ACHN (cell line): ENCODE data around the gene MYDGF.
A peak's percentile ranks its signal among the peaks of the same experiment; 100 is the strongest.

Experiments used
- DNase-seq: peaks from one replicate; pipeline ENCODE4 v3.0.0-alpha.2; 2015
- in situ Hi-C: cut with HindIII; loops from 2 replicates; pipeline ENCODE4 v1.10.0; 2017; ENCODE audit warnings: low sequenced_read_pairs, low pct_ligation_motif_present, low pct_unique_long_range_greater_than_20kb

The MYDGF gene

DNA sequence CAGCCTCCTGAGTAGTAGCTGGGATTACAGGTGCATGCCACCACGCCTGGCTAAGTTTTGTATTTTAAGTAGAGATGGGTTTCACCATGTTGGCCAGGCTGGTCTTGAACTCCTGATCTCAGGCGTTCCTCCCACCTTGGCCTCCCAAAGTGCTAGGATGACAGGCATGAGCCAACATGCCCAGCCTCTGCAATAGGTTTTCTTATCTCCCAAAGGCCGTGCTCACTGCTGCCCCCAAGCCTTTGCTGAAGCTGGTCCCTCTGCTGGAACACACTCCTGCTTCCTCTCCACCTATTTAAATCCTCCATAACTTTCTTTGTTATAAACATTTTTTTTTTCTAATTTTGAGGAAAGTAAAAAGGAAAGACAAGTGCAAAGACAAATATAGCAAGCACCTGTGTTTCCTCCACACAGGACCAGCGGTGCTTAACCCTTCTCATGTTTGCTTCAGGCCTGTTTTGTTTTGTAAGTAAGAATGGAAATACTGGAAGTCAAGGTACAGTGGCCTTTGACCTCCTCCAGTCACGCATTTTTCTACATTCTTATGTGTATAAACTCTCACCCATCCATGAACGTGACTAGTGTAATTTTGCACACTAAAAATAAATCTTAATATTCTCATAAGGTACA, 45.3 kb downstream of the MYDGF start:
- peak; percentile 50 for DNase-seq
- in situ Hi-C loops = no loop called here

DNA sequence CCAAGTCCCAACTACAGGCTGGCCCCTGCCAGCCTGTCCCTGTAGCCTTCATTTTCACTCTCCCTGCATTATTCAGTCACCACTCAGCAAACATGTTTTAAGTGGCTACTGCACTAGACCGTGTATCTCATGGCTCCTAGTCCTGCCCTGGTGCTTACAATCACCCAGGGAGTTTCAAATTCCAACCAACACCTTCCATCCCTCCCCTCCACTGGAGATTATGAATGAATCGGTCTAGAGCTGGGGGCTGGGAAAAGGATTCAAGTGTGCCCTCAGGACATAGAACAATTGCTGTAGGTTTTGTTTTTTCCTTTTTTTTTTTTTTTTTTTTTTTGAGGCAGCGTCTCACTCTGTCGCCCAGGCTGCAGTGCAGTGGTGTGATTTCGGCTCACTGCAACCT, 45.8 kb downstream of the MYDGF start:
- DNase-seq = no peak
- in situ Hi-C loops = no loop called here

DNA sequence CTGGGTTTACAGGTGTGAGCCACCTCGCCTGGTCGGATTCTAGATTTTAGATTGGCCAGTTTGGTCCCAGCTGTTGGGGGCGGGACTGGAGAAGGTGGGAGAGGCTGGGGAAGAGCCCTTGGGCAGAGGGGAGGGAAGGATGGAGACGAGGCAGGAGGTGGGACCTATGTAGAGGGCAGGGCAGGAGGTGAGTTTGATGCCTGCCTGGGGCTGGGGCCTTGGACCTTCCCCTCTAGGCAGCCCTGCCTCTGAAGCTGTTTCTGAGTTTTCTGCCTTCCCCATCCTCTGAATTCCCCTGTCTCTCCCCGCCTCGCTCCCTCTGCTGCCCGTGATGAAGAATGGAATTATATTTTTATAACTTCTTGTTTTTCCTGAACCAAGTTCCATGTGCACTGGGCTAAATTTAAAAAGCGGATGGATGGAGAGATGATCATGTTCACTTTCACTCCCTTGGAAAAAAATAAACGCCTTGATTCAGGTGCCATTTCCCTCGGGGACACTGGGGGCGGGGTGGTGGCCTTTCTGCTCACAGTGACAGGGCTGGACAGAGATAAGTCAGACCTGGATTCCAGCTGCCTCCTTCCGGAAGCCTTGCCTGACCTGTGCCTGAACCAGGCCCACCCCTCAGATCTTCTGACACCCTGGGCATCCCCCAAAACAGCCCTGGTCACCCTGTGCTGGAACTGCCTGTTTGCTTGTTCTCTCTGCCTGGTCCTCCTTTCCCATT, 47.3 kb downstream of the MYDGF start:
- in situ Hi-C loops = no loop called here

DNA sequence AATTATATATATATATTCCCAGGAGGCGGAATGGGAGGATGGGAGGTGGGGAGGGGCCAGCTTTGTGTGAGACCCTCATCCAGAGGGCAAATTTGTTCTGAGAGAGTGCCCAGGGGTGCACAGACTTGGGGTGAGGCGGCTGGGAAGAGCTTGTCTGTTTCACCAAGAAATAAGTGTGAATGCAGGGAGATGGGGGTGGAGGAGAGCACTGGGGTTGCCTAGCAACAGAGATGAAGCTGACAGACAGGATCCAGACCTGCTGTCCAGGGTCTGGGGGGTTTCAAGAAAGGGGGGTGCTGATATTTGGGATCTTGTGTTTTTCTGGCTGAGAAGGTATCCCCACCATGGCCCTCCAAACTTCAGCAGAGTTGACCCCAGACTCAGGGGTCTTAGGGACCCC, 49.5 kb downstream of the MYDGF start:
- in situ Hi-C loops = no loop called here
- DNase-seq = no peak

More for the DNA sequence above, 47.3 kb downstream of the MYDGF start:
- DNase-seq = no peak

DNA sequence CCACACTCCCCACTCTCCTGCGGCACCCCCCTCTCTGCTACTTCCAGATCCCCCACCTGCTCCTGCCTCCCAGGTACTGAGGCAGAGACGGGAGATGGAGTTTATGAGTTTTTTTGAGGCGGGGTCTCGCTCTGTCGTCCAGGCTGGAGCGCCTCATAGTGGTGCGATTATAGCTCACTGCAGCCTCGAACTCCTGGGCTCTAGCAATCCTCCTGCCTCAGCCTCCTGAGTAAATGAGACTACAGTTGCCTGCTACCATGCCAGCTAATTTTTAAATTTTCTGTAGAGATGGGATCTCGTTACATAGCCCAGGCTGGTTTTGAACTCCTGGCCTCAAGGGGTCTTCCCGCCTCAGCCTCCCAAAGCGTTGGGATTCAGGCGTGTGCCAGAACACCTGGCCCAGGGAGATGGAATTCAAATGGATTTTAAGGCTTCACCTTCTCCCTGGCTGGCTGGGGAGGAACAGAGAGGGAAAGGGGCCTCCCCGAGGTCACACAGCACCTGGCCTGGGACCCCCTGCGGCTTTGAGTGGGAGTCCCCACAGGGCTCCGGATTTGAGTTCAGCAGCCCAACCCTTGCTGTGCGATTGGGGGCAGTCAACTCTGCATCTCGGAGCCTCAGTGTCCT, 50.4 kb downstream of the MYDGF start:
- DNase-seq = no peak
- in situ Hi-C loops = no loop called here

DNA sequence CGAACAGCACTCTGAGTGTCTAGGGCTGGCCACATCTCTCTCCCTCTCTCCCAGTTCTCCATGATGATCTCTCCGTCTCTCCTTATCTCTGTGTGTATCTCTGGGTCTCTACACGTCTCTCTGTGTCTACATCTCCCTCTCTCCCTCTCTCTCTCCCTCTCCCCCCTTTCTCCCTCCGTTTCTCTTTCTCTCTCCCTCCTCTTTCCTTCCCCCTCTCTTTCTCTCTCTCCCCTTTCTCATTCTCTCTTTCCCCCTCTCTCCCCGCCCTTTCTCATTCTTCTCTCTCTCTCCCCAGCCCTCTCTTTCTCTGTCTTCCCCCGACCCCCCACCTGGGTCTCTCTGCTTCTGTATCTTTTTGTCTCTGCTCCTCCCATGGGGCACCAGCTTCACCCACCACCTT, 52.1 kb downstream of the MYDGF start:
- in situ Hi-C loops = no loop called here
- DNase-seq = no peak

DNA sequence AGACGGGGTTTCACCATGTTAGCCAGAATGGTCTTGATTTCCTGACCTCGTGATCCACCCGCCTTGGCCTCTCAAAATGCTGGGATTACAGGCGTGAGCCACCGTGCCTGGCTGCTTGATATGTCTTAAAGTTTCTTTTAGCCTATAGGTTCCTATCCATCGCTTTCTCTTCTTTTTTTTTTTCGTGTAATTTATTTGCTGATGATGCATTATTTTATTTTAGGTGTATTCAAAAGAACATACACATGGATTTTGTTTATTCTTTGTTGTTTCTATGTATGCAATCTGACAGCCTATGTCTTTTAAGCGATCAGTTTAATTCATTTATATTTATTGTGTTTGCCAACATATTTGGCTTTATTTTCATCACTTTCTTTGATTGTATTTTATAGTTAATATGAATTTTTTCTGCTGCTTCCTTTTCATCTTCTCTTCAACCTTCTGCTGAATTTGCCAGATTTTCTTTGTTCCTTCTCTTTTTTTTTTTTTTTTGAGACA, 56.8 kb downstream of the MYDGF start:
- in situ Hi-C loops = no loop called here
- DNase-seq = no peak

DNA sequence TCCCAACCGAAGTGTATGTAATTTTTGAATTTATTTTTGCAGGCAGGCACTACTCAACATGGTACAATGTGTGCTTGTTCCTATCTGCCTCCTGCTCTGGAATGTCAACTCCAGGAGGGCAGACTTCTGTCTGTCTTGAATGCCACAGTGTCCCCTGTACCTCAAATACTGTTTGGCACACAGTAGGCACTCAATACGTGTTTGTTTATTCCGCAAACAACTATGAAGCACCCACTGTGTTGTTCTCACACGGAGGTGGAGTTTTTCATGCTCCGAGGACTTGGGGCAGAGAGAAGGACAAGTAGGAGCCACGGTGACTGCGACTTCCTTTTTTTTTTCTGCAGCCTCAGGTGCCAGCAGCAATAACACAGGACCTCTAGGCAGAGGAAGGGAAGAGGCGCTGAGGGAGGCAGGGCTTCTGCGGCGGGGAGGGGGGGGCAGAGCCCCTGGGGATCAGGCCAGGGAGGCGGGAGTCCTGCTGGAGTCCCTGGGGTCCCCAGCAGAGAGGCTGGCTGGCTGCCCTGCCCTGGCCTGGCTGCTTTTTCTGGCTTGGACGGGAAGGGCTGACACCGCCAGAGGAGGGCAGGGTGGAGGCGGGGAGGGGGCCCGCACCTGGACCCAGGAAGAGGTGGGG, 60.1 kb downstream of the MYDGF start:
- in situ Hi-C loops = no loop called here
- DNase-seq = no peak
